ENCODE data around the gene GALNS.

GRCh38 chr16:88819126-88819525 is 37.6 kb downstream of the GALNS start:
- TF ChIP-seq CTCF (IDR thresholded peaks at IDR 0.05) (no peak), EP300 (IDR thresholded peaks at IDR 0.05) (no peak), POLR2AphosphoS5 (IDR thresholded peaks at IDR 0.05) (no peak), POLR2A (IDR thresholded peaks at IDR 0.05) (no peak)
